Adipocyte (in vitro differentiated cells): ENCODE data around the gene TRIO.

Experiments
- DNase-seq: peaks from one replicate; pipeline ENCODE4 v3.0.0-alpha.2; 2015; ENCODE audit warnings: low read depth
- H3K27me3 ChIP-seq: replicated peaks from 2 replicates; pipeline ENCODE4 v1.7.0; 2013; ENCODE audit warnings: mild to moderate bottlenecking, low read length, moderate library complexity; ENCODE audit not compliant: control insufficient read depth, insufficient read depth
- H3K36me3 ChIP-seq: 2 replicates; pipeline ENCODE4 v1.7.0; 2013; ENCODE audit warnings: low read length, mild to moderate bottlenecking, moderate library complexity; ENCODE audit not compliant: control insufficient read depth, insufficient read depth, severe bottlenecking
- H3K4me1 ChIP-seq: 2 replicates; pipeline ENCODE4 v1.7.0; 2013; ENCODE audit warnings: mild to moderate bottlenecking, low read length, moderate library complexity; ENCODE audit not compliant: control insufficient read depth, insufficient read depth
- H3K4me3 ChIP-seq: 2 replicates; pipeline ENCODE4 v1.7.0; 2013; ENCODE audit warnings: mild to moderate bottlenecking, low read length, moderate library complexity
- H3K9ac ChIP-seq: 2 replicates; pipeline ENCODE4 v1.7.0; 2013; ENCODE audit warnings: mild to moderate bottlenecking, low read length, moderate library complexity
- H3K9me3 ChIP-seq: 2 replicates; pipeline ENCODE4 v1.7.0; 2013; ENCODE audit warnings: mild to moderate bottlenecking, low read length, moderate library complexity; ENCODE audit not compliant: control insufficient read depth

TRIO gene

DNA sequence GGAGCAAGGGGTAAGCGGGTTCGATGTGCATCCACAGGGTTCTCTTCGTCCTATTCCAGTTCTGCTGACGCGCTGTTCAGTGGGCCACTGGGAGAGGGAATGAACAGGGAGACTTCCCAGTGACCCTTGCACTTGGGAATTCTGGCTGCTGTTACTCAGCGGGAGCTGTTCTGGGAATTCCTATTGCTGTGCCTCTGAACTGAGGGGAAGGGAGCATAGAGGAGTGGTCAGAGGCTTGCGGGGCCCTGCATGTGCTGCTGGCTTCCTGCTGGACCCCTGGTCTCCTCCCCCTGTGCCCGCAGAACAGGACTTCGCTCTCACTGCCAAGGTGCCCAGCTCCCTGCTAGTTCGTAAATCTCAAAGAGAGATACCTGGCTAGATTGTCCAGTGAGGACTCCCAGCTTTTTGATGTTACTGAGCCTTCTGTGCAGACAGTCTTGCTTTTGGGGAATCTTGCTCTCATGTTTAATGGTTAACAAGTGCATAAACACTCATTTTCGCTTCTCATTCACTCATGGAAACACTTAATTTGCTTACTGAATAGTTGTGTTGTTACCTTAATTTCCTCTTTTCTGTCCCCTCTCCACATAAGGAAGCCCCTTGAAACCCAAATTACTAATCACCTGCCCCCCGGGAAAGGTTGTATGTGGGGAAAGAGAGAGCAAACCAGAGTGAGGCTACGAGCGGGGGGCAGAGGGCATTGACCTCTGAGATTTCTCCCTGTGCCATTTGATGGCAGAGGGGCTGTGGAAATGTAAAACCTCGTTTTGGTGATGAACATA lies 5.9 kb downstream of the TRIO start:
- Histone ChIP-seq H3K27me3 (no peaks in the 10 kb centered on the region), H3K9ac (no peak overlapping the region), H3K4me3 (peak overlapping the region; percentile 46), H3K4me1 (peaks cover 62% of the 10 kb centered on the region), H3K36me3 (peaks cover 4% of the 10 kb centered on the region), H3K9me3 (no peaks in the 10 kb centered on the region)
- DNase-seq: no peak

- Histone ChIP-seq H3K4me3 (peak overlapping the region; percentile 46), H3K9me3 (no peaks in the 10 kb centered on the region), H3K36me3 (peaks cover 4% of the 10 kb centered on the region), H3K9ac (no peak overlapping the region), H3K27me3 (no peaks in the 10 kb centered on the region), H3K4me1 (peaks cover 69% of the 10 kb centered on the region)
- no peak for DNase-seq
Measured at GRCh38 chr5:14149672-14150274, 6.6 kb downstream of the TRIO start.

DNA sequence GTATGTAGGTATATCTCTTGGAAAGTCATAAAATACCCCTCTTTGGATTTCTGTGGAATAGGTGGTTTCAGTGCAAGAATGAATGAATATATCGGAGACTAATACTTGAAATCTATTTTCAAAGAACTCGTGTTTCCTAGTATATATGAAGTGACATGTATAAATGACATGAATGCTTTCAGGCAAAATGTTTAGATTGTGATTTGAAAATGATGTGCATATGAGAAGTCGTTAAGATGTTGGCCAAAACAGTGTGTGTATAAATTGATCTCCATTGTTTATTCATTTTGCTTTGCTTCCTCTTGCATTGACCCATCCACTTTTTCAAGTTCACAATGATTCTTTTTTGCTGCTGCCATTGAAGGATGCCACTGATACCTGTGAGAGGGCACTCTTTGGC lies 8.3 kb downstream of the TRIO start:
- no peaks in the 10 kb centered on the region for H3K9me3 ChIP-seq
- DNase-seq: no peak
- no peak overlapping the region for H3K4me3 ChIP-seq
- H3K4me1 ChIP-seq: peaks cover 75% of the 10 kb centered on the region
- peaks cover 4% of the 10 kb centered on the region for H3K36me3 ChIP-seq
- H3K27me3 ChIP-seq: no peaks in the 10 kb centered on the region
- H3K9ac ChIP-seq: no peak overlapping the region

DNA sequence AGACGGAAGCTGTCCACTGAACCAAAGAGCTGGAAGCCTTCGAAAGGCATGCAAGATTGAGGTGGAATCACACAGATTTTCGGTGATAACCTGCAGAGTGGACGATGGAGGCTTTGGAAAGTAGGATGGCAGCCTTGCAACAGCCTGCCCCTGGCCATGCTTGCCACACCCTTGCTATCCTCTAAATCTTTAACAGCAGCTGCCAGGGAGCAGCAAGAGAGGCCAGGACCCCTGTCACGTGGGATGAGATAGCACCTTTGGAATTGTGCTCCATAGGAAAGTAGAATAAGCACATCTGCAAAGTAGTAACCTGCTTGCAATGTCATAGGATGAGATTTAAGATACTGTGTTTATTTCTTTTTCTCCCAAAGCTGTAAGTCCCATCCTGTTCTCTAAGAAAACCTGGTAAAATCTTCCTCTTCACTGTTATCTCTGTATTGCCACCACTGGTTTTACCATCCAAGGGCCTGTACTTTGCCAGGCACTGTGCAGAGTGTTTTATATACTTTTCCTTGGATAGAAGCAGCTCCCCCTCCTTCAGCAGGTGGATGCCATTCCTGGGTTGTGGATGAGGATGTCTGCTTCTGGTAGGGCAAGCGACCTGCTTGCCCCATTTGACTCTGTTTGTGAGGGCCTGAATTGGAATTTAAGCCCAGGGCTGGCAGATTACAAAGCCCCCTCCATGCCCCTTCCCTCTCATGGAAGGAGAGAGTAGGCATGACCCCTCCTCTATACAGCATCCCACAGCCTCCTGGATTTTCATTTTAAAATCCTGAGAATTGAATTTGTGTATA lies 10.1 kb downstream of the TRIO start:
- H3K4me1 ChIP-seq: peaks cover 71% of the 10 kb centered on the region
- peak overlapping the region; percentile 45 for H3K4me3 ChIP-seq

GRCh38 chr5:14153932-14154731 lies 11.0 kb downstream of the TRIO start:
- H3K4me3 ChIP-seq: peak overlapping the region; percentile 45

More for the DNA sequence above, 10.1 kb downstream of the TRIO start:
- Histone ChIP-seq H3K27me3 (no peaks in the 10 kb centered on the region), H3K9ac (peak overlapping the region; percentile 8), H3K9me3 (no peaks in the 10 kb centered on the region), H3K36me3 (peaks cover 4% of the 10 kb centered on the region)
- DNase-seq: no peak

GRCh38 chr5:14155075-14155474 lies 11.9 kb downstream of the TRIO start:
- no peak overlapping the region for H3K9ac ChIP-seq
- no peaks in the 10 kb centered on the region for H3K36me3 ChIP-seq
- no peak overlapping the region for H3K4me3 ChIP-seq
- DNase-seq: no peak
- peaks cover 52% of the 10 kb centered on the region for H3K4me1 ChIP-seq
- no peaks in the 10 kb centered on the region for H3K27me3 ChIP-seq
- H3K9me3 ChIP-seq: no peaks in the 10 kb centered on the region

More at GRCh38 chr5:14153932-14154731, 11.0 kb downstream of the TRIO start:
- peaks cover 62% of the 10 kb centered on the region for H3K4me1 ChIP-seq
- no peaks in the 10 kb centered on the region for H3K9me3 ChIP-seq
- no peaks in the 10 kb centered on the region for H3K36me3 ChIP-seq
- H3K9ac ChIP-seq: peak overlapping the region; percentile 8
- H3K27me3 ChIP-seq: no peaks in the 10 kb centered on the region
- peak; percentile 48 for DNase-seq

- H3K36me3 ChIP-seq: no peaks in the 10 kb centered on the region
- no peak for DNase-seq
- no peaks in the 10 kb centered on the region for H3K27me3 ChIP-seq
- H3K9ac ChIP-seq: no peak overlapping the region
- H3K9me3 ChIP-seq: no peaks in the 10 kb centered on the region
- peak overlapping the region; percentile 67 for H3K4me3 ChIP-seq
- peaks cover 48% of the 10 kb centered on the region for H3K4me1 ChIP-seq
Measured at GRCh38 chr5:14155739-14156138, 12.6 kb downstream of the TRIO start.

DNA sequence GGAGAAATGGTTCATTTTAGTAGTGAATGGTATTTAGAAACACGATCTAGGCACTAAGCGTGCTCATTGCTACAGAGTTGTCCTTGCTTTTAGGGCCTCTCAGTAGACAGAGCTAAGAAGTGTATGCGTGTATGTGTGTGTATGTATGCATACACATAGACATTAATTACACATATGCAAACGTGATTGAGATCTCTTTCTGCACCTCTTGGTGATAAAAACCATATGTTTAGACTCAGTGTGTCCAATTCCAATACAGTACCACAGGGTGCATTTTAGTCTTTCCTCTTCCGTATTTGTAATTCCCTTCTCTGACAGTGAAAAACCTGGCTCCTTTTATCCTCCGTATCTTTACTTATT lies 13.1 kb downstream of the TRIO start:
- no peaks in the 10 kb centered on the region for H3K9me3 ChIP-seq
- DNase-seq: no peak
- H3K36me3 ChIP-seq: no peaks in the 10 kb centered on the region
- peaks cover 48% of the 10 kb centered on the region for H3K4me1 ChIP-seq
- H3K4me3 ChIP-seq: peak overlapping the region; percentile 67
- H3K9ac ChIP-seq: peak overlapping the region; percentile 35
- no peaks in the 10 kb centered on the region for H3K27me3 ChIP-seq

- H3K4me3 ChIP-seq: peak overlapping the region; percentile 67
- H3K36me3 ChIP-seq: no peaks in the 10 kb centered on the region
- H3K9ac ChIP-seq: peak overlapping the region; percentile 49
- peaks cover 48% of the 10 kb centered on the region for H3K4me1 ChIP-seq
- no peaks in the 10 kb centered on the region for H3K9me3 ChIP-seq
- peak; percentile 91 for DNase-seq
- H3K27me3 ChIP-seq: no peaks in the 10 kb centered on the region
Measured at GRCh38 chr5:14156650-14157492, 13.7 kb downstream of the TRIO start.

DNA sequence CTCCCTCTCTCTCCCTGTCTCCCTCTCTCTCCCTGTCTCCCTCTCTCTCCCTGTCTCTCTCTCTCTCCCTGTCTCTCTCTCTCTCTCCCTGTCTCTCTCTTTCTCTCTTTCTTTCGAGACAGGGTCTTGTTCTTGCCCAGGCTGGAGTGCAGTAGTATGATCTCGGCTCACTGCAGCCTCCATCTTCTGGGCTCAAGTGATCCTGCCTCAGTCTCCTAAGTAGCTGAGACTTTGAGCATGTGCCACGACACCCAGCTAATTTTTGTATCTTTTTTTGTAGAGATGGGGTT lies 14.3 kb downstream of the TRIO start:
- Histone ChIP-seq H3K4me1 (peaks cover 48% of the 10 kb centered on the region), H3K27me3 (no peaks in the 10 kb centered on the region), H3K4me3 (peak overlapping the region; percentile 67), H3K9ac (peak overlapping the region; percentile 49), H3K9me3 (no peaks in the 10 kb centered on the region), H3K36me3 (no peaks in the 10 kb centered on the region)
- DNase-seq: no peak
